WERI-Rb-1 (cell line): Measurements from ENCODE around the gene TGM3.

Experiments
- DNase-seq: peaks from one replicate; pipeline ENCODE4 v3.0.0-alpha.2; 2020
- H3K27ac ChIP-seq: fragments of 250-450 bp; sonication (Bioruptor Pico); 2 replicates; pipeline ENCODE4 v1.5.1; 2020; ENCODE audit warnings: mild to moderate bottlenecking, moderate library complexity
- H3K27me3 ChIP-seq: fragments of 250-450 bp; sonication (Bioruptor Pico); 2 replicates; pipeline ENCODE4 v1.5.1; 2021; ENCODE audit warnings: mild to moderate bottlenecking, low read depth, moderate library complexity; ENCODE audit not compliant: insufficient read depth, severe bottlenecking
- H3K36me3 ChIP-seq: fragments of 250-450 bp; sonication (Bioruptor Pico); 2 replicates; pipeline ENCODE4 v1.5.1; 2020; ENCODE audit warnings: mild to moderate bottlenecking, moderate library complexity
- H3K4me3 ChIP-seq: 2 replicates; pipeline ENCODE4 v1.5.1; 2011; ENCODE audit warnings: low read depth, mild to moderate bottlenecking, control low read depth, low read length
- H3K9me3 ChIP-seq: fragments of 250-450 bp; sonication (Bioruptor Pico); 2 replicates; pipeline ENCODE4 v1.5.1; 2021; ENCODE audit warnings: mild to moderate bottlenecking, moderate library complexity; ENCODE audit not compliant: severe bottlenecking
- CTCF ChIP-seq: IDR thresholded peaks from 2 replicates; pipeline ENCODE4 v1.5.1; 2011; ENCODE audit warnings: low read depth, mild to moderate bottlenecking, control low read depth, inconsistent platforms, low read length

TGM3 gene

GRCh38 chr20:2342243-2342642, 46.4 kb downstream of the TGM3 start:
- no peak for TF ChIP-seq CTCF
- H3K4me3 ChIP-seq, result no peak overlapping the region
- H3K27me3 ChIP-seq, result peaks cover 7% of the 10 kb centered on the region
- H3K9me3 ChIP-seq, result no peaks in the 10 kb centered on the region
- no peak for DNase-seq
- H3K27ac ChIP-seq, result no peak overlapping the region
- H3K36me3 ChIP-seq, result no peaks in the 10 kb centered on the region

- TF ChIP-seq CTCF, result no peak
- H3K27me3 ChIP-seq, result peaks cover 3% of the 10 kb centered on the region
- no peaks in the 10 kb centered on the region for H3K36me3 ChIP-seq
- no peak for DNase-seq
- no peak overlapping the region for H3K4me3 ChIP-seq
- H3K27ac ChIP-seq, result no peak overlapping the region
- H3K9me3 ChIP-seq, result no peaks in the 10 kb centered on the region
Observed at GRCh38 chr20:2346188-2346587, 50.4 kb downstream of the TGM3 start.

GRCh38 chr20:2348336-2348735, 52.5 kb downstream of the TGM3 start:
- Histone ChIP-seq H3K27me3 (peaks cover 3% of the 10 kb centered on the region), H3K4me3 (no peak overlapping the region), H3K9me3 (no peaks in the 10 kb centered on the region), H3K36me3 (no peaks in the 10 kb centered on the region), H3K27ac (no peak overlapping the region)
- no peak for TF ChIP-seq CTCF
- no peak for DNase-seq

GRCh38 chr20:2349801-2350200, 54.0 kb downstream of the TGM3 start:
- no peaks in the 10 kb centered on the region for H3K36me3 ChIP-seq
- no peaks in the 10 kb centered on the region for H3K9me3 ChIP-seq
- TF ChIP-seq CTCF, result no peak
- H3K4me3 ChIP-seq, result no peak overlapping the region
- no peak overlapping the region for H3K27ac ChIP-seq
- DNase-seq, result no peak
- H3K27me3 ChIP-seq, result no peaks in the 10 kb centered on the region

- H3K27ac ChIP-seq, result no peak overlapping the region
- DNase-seq, result no peak
- TF ChIP-seq CTCF, result no peak
- no peak overlapping the region for H3K4me3 ChIP-seq
- no peaks in the 10 kb centered on the region for H3K27me3 ChIP-seq
- H3K9me3 ChIP-seq, result no peaks in the 10 kb centered on the region
- H3K36me3 ChIP-seq, result no peaks in the 10 kb centered on the region
Observed at GRCh38 chr20:2350606-2351005, 54.8 kb downstream of the TGM3 start.

- DNase-seq, result no peak
- Histone ChIP-seq H3K27me3 (peaks cover 2% of the 10 kb centered on the region), H3K9me3 (no peaks in the 10 kb centered on the region), H3K36me3 (no peaks in the 10 kb centered on the region), H3K27ac (no peak overlapping the region), H3K4me3 (no peak overlapping the region)
- TF ChIP-seq CTCF, result no peak
Observed at GRCh38 chr20:2353231-2353630, 57.4 kb downstream of the TGM3 start.
